ENCODE results near the gene GABRR3.

DNA sequence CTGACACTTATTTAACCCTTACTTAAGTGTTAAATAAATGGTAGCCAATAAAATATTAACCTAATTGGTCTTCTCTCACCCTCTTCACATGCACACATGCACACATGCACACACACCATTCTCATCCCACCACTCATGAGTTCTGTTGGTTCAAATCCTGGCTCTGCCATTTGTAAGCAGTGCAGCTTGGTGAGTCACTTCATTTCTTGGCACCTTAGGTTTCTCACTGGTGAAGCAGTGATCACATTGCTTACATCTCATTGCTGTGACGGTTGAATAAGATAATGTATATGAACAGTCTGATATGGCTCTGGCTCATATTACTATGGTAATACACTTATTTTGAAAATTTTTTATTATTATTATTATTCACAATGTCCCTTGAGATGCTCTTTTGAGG is 96.7 kb downstream of the GABRR3 start:
- TF ChIP-seq, protein P1, sequence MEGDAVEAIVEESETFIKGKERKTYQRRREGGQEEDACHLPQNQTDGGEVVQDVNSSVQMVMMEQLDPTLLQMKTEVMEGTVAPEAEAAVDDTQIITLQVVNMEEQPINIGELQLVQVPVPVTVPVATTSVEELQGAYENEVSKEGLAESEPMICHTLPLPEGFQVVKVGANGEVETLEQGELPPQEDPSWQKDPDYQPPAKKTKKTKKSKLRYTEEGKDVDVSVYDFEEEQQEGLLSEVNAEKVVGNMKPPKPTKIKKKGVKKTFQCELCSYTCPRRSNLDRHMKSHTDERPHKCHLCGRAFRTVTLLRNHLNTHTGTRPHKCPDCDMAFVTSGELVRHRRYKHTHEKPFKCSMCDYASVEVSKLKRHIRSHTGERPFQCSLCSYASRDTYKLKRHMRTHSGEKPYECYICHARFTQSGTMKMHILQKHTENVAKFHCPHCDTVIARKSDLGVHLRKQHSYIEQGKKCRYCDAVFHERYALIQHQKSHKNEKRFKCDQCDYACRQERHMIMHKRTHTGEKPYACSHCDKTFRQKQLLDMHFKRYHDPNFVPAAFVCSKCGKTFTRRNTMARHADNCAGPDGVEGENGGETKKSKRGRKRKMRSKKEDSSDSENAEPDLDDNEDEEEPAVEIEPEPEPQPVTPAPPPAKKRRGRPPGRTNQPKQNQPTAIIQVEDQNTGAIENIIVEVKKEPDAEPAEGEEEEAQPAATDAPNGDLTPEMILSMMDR (IDR thresholded peaks at IDR 0.05; ENCODE audit: low read depth, low read length, poor library complexity, severe bottlenecking): no peak
- TF ChIP-seq EZH2phosphoT487 (IDR thresholded peaks at IDR 0.05; ENCODE audit: borderline replicate concordance, low read length): no peak
